Tibial artery (tissue), 4 donors: Measurements from ENCODE around the gene OGFR.

Source experiments
- DNase-seq, 2 donors: peaks; one replicate each; pipeline ENCODE4 v3.0.0-alpha.2; 2019
- H3K27ac ChIP-seq, 2 donors: fragments of 200-600 bp; sonication (generic) in 1 of 2; 1 replicate in 1 of 2; 2 replicates in 1 of 2; pipeline ENCODE4 v1.5.1; 2018 to 2019; ENCODE audit warnings: mild to moderate bottlenecking in 1 of 2
- H3K27me3 ChIP-seq, 2 donors: fragments of 200-600 bp; sonication (generic) in 1 of 2; one replicate each; pipeline versions ENCODE4 v1.5.1 to v1.6.0; 2016 to 2019
- H3K36me3 ChIP-seq, 3 donors: fragments of 200-600 bp; sonication (generic) in 2 of 3; one replicate each; pipeline ENCODE4 v1.5.1; 2016 to 2019; ENCODE audit warnings: mild to moderate bottlenecking in 2 of 3
- H3K4me1 ChIP-seq, 4 donors: fragments of 200-600 bp; sonication (generic) in 2 of 4; 1 replicate in 3 of 4; 2 replicates in 1 of 4; pipeline ENCODE4 v1.5.1; 2016 to 2019
- H3K4me3 ChIP-seq, 2 donors: fragments of 200-600 bp; sonication (generic) in 1 of 2; 1 replicate in 1 of 2; 2 replicates in 1 of 2; pipeline ENCODE4 v1.5.1; 2018 to 2019; ENCODE audit warnings: mild to moderate bottlenecking in 2 of 2
- H3K9me3 ChIP-seq, 3 donors: fragments of 200-600 bp; sonication (generic) in 1 of 3; one replicate each; pipeline ENCODE4 v1.5.1; 2016 to 2019
- intact Hi-C: fragments of 100-400 bp; cut with DNase I; formaldehyde crosslinking; loops from one replicate; pipeline ENCODE4 v1.15.0; 2023; ENCODE audit warnings: low total_unique reads
- TF ChIP-seq, protein P1 (sequence below), 2 experiments: fragments of 200-600 bp in 1 of 2; fragments of 450-650 bp in 1 of 2; IDR thresholded peaks; one replicate each; pipeline ENCODE4 v1.5.1; 2017 to 2019; ENCODE audit warnings: antibody characterized with exemption in 2 of 2, mild to moderate bottlenecking in 1 of 2, moderate library complexity in 1 of 2

The OGFR gene

DNA sequence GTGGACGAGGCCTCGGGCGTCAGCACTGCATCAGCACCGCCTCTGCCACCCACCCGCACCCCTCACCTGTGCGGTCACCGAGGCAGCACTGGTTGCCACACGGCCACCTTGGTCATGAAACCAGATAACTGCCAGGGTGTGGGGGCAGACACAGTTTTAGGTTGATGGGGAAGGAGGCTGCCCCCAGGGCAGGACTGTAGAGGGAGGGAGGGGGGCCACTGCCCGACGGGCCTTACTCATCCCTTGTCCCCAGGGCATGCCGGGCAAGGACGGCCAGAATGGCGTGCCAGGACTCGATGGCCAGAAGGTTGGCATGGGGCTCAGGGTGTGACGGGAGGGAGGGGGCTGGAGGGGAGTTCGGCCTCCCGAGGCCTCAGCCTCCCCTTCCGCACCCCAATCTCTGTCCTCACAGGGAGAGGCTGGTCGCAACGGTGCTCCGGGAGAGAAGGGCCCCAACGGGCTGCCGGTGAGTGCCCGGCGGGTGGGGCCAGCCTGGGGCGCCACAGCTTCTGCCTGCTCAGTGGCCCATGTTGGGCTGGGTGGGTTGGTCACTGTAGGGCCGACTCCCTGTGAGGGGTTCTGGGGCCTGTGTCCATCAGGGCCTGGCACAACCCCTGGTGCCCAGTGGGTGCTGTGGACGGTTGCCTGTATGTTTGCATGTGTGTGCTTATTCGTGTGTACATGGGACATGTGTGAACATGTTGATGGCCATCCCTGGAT lies 24.0 kb downstream of the OGFR start:
- no peaks in the 10 kb centered on the region for H3K9me3 ChIP-seq
- H3K36me3 ChIP-seq, result no peaks in the 10 kb centered on the region
- no peak overlapping the region for H3K4me3 ChIP-seq
- TF ChIP-seq, protein P1, sequence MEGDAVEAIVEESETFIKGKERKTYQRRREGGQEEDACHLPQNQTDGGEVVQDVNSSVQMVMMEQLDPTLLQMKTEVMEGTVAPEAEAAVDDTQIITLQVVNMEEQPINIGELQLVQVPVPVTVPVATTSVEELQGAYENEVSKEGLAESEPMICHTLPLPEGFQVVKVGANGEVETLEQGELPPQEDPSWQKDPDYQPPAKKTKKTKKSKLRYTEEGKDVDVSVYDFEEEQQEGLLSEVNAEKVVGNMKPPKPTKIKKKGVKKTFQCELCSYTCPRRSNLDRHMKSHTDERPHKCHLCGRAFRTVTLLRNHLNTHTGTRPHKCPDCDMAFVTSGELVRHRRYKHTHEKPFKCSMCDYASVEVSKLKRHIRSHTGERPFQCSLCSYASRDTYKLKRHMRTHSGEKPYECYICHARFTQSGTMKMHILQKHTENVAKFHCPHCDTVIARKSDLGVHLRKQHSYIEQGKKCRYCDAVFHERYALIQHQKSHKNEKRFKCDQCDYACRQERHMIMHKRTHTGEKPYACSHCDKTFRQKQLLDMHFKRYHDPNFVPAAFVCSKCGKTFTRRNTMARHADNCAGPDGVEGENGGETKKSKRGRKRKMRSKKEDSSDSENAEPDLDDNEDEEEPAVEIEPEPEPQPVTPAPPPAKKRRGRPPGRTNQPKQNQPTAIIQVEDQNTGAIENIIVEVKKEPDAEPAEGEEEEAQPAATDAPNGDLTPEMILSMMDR (IDR thresholded peaks at IDR 0.05), result no peak
- intact Hi-C loops, result no loop called here
- H3K4me1 ChIP-seq, result peaks cover 0 to 24% (median 8%) of the 10 kb centered on the region in 4 donors
- H3K27me3 ChIP-seq, result peaks cover 0 to 52% of the 10 kb centered on the region in 2 donors
- H3K27ac ChIP-seq, result no peak overlapping the region
- no peak for DNase-seq

DNA sequence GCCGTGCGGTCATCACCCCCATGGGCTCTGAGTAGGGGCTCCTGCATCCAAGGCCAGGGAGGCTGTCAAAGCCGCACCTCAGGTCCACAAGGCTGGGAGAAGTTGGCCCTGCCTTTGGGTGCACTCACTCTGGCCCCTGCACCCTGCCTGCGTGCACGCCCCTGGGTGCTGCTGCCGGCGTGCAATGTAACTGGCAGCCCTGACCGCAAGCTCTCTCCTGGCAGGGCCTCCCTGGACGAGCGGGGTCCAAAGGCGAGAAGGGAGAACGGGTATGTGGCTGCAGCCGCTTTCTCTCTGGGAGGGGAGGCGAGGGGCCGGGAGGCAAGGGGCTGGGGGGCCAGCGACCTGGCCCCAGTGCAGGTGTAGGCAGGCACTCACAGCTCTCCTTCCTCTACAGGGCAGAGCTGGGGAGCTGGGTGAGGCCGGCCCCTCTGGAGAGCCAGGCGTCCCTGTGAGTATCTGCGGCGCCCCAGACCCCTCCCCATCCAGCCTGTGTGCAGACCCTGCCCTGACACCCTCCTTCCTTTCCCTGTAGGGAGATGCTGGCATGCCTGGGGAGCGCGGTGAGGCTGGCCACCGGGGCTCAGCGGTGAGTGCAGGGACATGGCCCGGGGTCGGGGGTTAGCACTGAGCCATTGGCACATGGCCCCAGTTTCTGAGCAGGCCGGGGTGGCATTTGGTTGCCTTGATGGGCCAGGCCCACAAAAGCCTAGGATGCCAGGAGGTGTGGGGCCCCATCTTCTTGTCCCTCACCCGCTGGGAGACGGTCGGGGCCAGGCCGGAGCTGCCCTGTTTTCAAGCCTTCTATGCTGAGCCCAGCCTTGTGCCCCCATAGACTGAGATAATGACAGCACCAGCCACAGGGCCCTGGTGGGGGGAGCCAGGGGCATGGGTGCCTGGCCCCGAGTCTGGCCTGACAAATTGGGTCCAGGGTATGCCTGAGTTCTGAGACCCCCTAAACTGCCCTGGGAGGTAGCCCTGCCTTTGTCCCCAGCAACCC lies 24.9 kb downstream of the OGFR start:
- Histone ChIP-seq H3K27ac (no peak overlapping the region), H3K36me3 (no peaks in the 10 kb centered on the region), H3K4me1 (peaks cover 0 to 19% (median 4%) of the 10 kb centered on the region in 4 donors), H3K9me3 (no peaks in the 10 kb centered on the region), H3K27me3 (peaks cover 0 to 48% of the 10 kb centered on the region in 2 donors), H3K4me3 (no peak overlapping the region)
- DNase-seq, result no peak
- TF ChIP-seq, protein P1 (IDR thresholded peaks at IDR 0.05), result no peak
- intact Hi-C loops, result no loop called here

DNA sequence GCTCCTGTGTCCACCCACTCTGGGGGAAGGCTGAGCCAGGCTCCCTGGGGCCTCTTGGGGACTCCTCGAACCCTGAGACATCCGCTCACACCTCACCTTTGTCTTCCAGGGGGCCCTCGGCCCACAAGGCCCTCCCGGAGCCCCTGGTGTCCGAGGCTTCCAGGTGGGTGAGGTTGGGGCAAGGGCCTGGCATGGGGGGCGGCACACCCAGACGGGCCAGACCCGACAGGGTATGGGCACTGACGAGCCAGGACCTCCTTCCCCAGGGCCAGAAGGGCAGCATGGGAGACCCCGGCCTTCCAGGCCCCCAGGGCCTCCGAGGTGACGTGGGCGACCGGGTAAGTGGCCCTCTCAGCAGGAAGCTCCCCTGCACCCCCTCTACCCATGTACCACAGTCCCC lies 25.6 kb downstream of the OGFR start:
- TF ChIP-seq, protein P1 (IDR thresholded peaks at IDR 0.05), result no peak
- DNase-seq, result no peak
- Histone ChIP-seq H3K4me1 (peaks cover 0 to 15% (median 0%) of the 10 kb centered on the region in 4 donors), H3K4me3 (no peak overlapping the region), H3K27ac (no peak overlapping the region), H3K9me3 (no peaks in the 10 kb centered on the region), H3K36me3 (no peaks in the 10 kb centered on the region), H3K27me3 (peaks cover 0 to 44% of the 10 kb centered on the region in 2 donors)
- intact Hi-C loops, result no loop called here

DNA sequence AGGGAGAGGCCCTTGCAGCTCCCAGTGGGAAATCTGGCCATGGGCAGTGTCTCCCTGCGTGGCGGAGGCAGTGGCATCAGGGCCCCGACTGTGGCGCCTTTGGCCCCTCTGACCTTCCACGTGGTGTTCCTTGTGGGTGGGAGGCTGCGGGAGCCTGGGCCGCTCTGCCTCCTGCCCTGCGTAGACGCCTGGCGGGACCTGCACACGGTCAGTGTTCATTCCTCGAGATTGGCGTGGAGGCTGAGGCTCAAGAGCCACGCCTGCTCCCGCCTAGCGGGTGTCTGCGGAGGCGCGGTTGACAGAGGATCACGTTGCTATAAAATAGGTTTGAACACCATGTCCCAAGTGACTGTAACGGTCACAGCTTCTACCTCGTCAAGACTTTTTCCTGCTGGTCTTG lies 26.2 kb downstream of the OGFR start:
- Histone ChIP-seq H3K4me3 (no peak overlapping the region), H3K27ac (no peak overlapping the region), H3K27me3 (peaks cover 0 to 42% of the 10 kb centered on the region in 2 donors), H3K4me1 (peaks cover 0 to 15% (median 0%) of the 10 kb centered on the region in 4 donors), H3K36me3 (no peaks in the 10 kb centered on the region), H3K9me3 (no peaks in the 10 kb centered on the region)
- no peak for DNase-seq
- TF ChIP-seq, protein P1 (IDR thresholded peaks at IDR 0.05), result no peak
- intact Hi-C loops, result no loop called here

DNA sequence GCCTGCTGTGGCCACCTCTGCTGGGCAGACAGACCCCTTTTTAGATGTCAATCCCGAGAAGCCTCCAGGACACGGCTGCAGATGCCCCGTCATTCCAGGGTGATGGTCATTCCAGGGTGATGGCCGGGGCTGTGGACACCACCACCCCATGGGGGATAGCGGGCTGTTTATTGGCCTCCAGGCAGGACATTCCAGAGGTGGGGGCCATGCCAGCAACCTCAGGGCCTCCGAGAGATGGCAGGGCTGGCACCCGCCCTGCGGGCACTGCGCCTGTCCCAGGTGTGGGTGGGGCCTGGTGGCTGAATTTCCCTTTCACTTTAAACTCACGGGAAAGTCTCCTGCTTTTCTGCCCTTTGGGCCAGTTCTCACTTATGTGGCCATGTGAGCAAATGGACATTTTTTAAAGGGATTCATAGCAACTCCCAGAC lies 26.7 kb downstream of the OGFR start:
- intact Hi-C loops, result no loop called here
- H3K4me3 ChIP-seq, result no peak overlapping the region
- no peak for DNase-seq
- H3K4me1 ChIP-seq, result peaks cover 0 to 16% (median 0%) of the 10 kb centered on the region in 4 donors
- H3K9me3 ChIP-seq, result no peaks in the 10 kb centered on the region
- TF ChIP-seq, protein P1 (IDR thresholded peaks at IDR 0.05), result no peak
- peaks cover 0 to 42% of the 10 kb centered on the region in 2 donors for H3K27me3 ChIP-seq
- H3K27ac ChIP-seq, result no peak overlapping the region
- H3K36me3 ChIP-seq, result no peaks in the 10 kb centered on the region
